Mesenchymal stem cell (in vitro differentiated cells and primary cell): ENCODE results near the gene TRAF6. TPM values are rescaled to one million over a fixed set of nuclear protein-coding genes. Genes with fewer than 3 reads are reported as not detected.

ENCODE experiments used
- DNase-seq: peaks from one replicate; pipeline ENCODE4 v3.0.0-alpha.2; 2013
- H2AFZ ChIP-seq: one replicate; pipeline ENCODE4 v1.6.1; 2013; ENCODE audit warnings: low read depth, mild to moderate bottlenecking, control low read depth, inconsistent platforms, low read length, moderate library complexity
- H2AK5ac ChIP-seq: 2 replicates; pipeline ENCODE4 v1.6.1; 2013; ENCODE audit warnings: low read length, moderate library complexity, mild to moderate bottlenecking, inconsistent platforms; ENCODE audit not compliant: severe bottlenecking
- H2BK120ac ChIP-seq: one replicate; pipeline ENCODE4 v1.6.1; 2013; ENCODE audit warnings: low read depth, mild to moderate bottlenecking, inconsistent platforms, low read length, moderate library complexity
- H2BK12ac ChIP-seq, 2 experiments: one replicate each; pipeline ENCODE4 v1.6.1; 2013; ENCODE audit warnings: inconsistent platforms in 2 of 2, low read length in 2 of 2, mild to moderate bottlenecking in 2 of 2, moderate library complexity in 2 of 2, control low read depth in 1 of 2
- H2BK15ac ChIP-seq: one replicate; pipeline ENCODE4 v1.6.1; 2013; ENCODE audit warnings: mild to moderate bottlenecking, low read depth, inconsistent platforms; ENCODE audit not compliant: poor library complexity, severe bottlenecking
- H2BK5ac ChIP-seq: 2 replicates; pipeline ENCODE4 v1.6.1; 2013; ENCODE audit warnings: low read depth, mild to moderate bottlenecking, low read length, control low read depth, inconsistent platforms; ENCODE audit not compliant: poor library complexity, severe bottlenecking
- H3K14ac ChIP-seq, 2 experiments: one replicate each; pipeline ENCODE4 v1.6.1; 2013; ENCODE audit warnings: inconsistent platforms in 2 of 2, low read length in 2 of 2, control low read depth in 1 of 2, mild to moderate bottlenecking in 1 of 2, moderate library complexity in 1 of 2
- H3K18ac ChIP-seq, 2 experiments: one replicate each; pipeline ENCODE4 v1.6.1; 2013; ENCODE audit warnings: inconsistent platforms in 2 of 2, low read length in 2 of 2, control low read depth in 1 of 2, low read depth in 1 of 2, mild to moderate bottlenecking in 1 of 2
- H3K23ac ChIP-seq, 2 experiments: one replicate each; pipeline ENCODE4 v1.6.1; 2013; ENCODE audit warnings: inconsistent platforms in 2 of 2, low read length in 2 of 2, mild to moderate bottlenecking in 2 of 2, moderate library complexity in 2 of 2, control low read depth in 1 of 2
- H3K27ac ChIP-seq: 2 replicates; pipeline ENCODE4 v1.5.1; 2013; ENCODE audit warnings: mild to moderate bottlenecking, moderate library complexity, low read length, control low read depth, inconsistent platforms; ENCODE audit not compliant: poor library complexity, severe bottlenecking
- H3K27me3 ChIP-seq, 2 experiments: 2 replicates each; pipeline versions ENCODE4 v1.6.1 to v1.7.0; 2013; ENCODE audit warnings: low read length in 2 of 2, mild to moderate bottlenecking in 2 of 2, moderate library complexity in 2 of 2, control low read depth in 1 of 2, inconsistent platforms in 1 of 2; ENCODE audit not compliant: control insufficient read depth in 1 of 2, insufficient read depth in 1 of 2
- H3K36me3 ChIP-seq, 2 experiments: 2 replicates each; pipeline versions ENCODE4 v1.6.1 to v1.7.0; 2013; ENCODE audit warnings: low read length in 2 of 2, control low read depth in 1 of 2, inconsistent platforms in 1 of 2, low read depth in 1 of 2, mild to moderate bottlenecking in 1 of 2; ENCODE audit not compliant: insufficient read depth in 2 of 2, control insufficient read depth in 1 of 2
- H3K4ac ChIP-seq, 2 experiments: one replicate each; pipeline ENCODE4 v1.6.1; 2013; ENCODE audit warnings: inconsistent platforms in 2 of 2, low read length in 2 of 2, mild to moderate bottlenecking in 2 of 2, moderate library complexity in 2 of 2, control low read depth in 1 of 2, low read depth in 1 of 2
- H3K4me1 ChIP-seq: 2 replicates; pipeline ENCODE4 v1.6.1; 2013; ENCODE audit warnings: low read depth, low read length, control low read depth; ENCODE audit not compliant: control insufficient read depth, insufficient read depth
- H3K4me2 ChIP-seq: 2 replicates; pipeline ENCODE4 v1.6.1; 2013; ENCODE audit warnings: low read length, mild to moderate bottlenecking, inconsistent platforms; ENCODE audit not compliant: poor library complexity, severe bottlenecking
- H3K4me3 ChIP-seq, 2 experiments: 2 replicates each; pipeline versions ENCODE4 v1.5.1 to v1.7.0; 2013; ENCODE audit warnings: low read length in 2 of 2, mild to moderate bottlenecking in 2 of 2, control low read depth in 1 of 2, low read depth in 1 of 2; ENCODE audit not compliant: insufficient read depth in 1 of 2
- H3K79me1 ChIP-seq: replicated peaks from 2 replicates; pipeline ENCODE4 v1.6.1; 2013; ENCODE audit warnings: mild to moderate bottlenecking, control low read depth, low read length, inconsistent platforms; ENCODE audit not compliant: poor library complexity, severe bottlenecking
- H3K9ac ChIP-seq: 2 replicates; pipeline ENCODE4 v1.7.0; 2013; ENCODE audit warnings: mild to moderate bottlenecking, low read length, moderate library complexity
- H3K9me3 ChIP-seq: 2 replicates; pipeline ENCODE4 v1.7.0; 2013; ENCODE audit warnings: mild to moderate bottlenecking, low read length; ENCODE audit not compliant: control insufficient read depth
- H4K8ac ChIP-seq: one replicate; pipeline ENCODE4 v1.6.1; 2013; ENCODE audit warnings: inconsistent platforms, mild to moderate bottlenecking, low read length, moderate library complexity
- H4K91ac ChIP-seq: one replicate; pipeline ENCODE4 v1.6.1; 2013; ENCODE audit warnings: mild to moderate bottlenecking, low read length, inconsistent platforms
- WGBS: methylation state at CpG from one replicate; pipeline ENCODE4 v1.1.7; 2013; ENCODE audit warnings: mixed read lengths; 5-methylcytosine and 5-hydroxymethylcytosine counted together
- small RNA-seq: library from polyadenylated mRNA; stranded (forward); fragments of <200 nt; extraction: miRNeasy Mini kit (QIAGEN cat#:217004); gene quantifications from one replicate; pipeline ENCODE3, GENCODE V24; 2013; ENCODE audit warnings: low read depth

TRAF6 gene

DNA sequence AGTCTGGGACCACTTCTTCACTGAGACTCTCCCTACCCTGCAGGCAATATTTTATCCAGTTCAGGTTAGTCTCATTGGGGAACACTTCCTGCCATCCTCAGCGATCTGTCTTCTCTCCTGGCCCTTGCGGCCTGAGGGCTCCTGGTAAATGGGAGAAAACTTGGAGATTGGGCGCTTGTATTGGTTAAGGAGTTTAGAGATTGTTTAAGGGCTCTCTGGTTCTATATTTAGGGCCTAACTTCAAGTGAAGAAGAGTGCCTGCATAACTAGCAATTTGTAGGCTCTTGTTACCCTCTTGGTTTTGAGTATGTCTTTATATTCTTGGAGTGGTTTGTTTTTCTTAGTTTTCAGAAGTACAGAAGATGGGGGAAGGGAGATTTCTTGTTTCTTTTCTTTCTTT, 72.7 kb downstream of the TRAF6 start:
- no peak overlapping the region for H3K27ac ChIP-seq
- no peak overlapping the region for H3K14ac ChIP-seq
- H2BK15ac ChIP-seq: no peak overlapping the region
- H3K4me3 ChIP-seq: no peak overlapping the region
- H3K4me2 ChIP-seq: no peak overlapping the region
- no peak overlapping the region for H2BK120ac ChIP-seq
- H4K91ac ChIP-seq: no peak overlapping the region
- H3K9ac ChIP-seq: no peak overlapping the region
- H3K18ac ChIP-seq: no peak overlapping the region
- H3K79me1 ChIP-seq: peaks cover 22% of the 10 kb centered on the region
- H2BK5ac ChIP-seq: no peak overlapping the region
- no peak overlapping the region for H2BK12ac ChIP-seq
- H2AK5ac ChIP-seq: no peak overlapping the region
- 92% methylated on average over 3 of the region's 3 CpGs for WGBS
- no peak overlapping the region for H4K8ac ChIP-seq
- no peak overlapping the region for H3K23ac ChIP-seq
- H3K9me3 ChIP-seq: no peaks in the 10 kb centered on the region
- no peak overlapping the region for H2AFZ ChIP-seq
- H3K4ac ChIP-seq: no peak overlapping the region
- no peaks in the 10 kb centered on the region for H3K27me3 ChIP-seq
- peaks cover 0 to 46% of the 10 kb centered on the region in 2 experiments for H3K36me3 ChIP-seq
- no peak for DNase-seq
- H3K4me1 ChIP-seq: no peaks in the 10 kb centered on the region

Small RNA genes within 50 kb of the gene (small RNA-seq; reads per million reads assigned to genes)
- not detected for gene AC061999.1
